Panc1 (cell line): ENCODE results near the gene PDS5A.

Experiments used
- POLR2AphosphoS5 ChIP-seq: IDR thresholded peaks from 2 replicates; pipeline ENCODE4 v1.6.1; 2012; ENCODE audit warnings: mild to moderate bottlenecking, low read depth, low read length, moderate library complexity
- TF ChIP-seq, protein P1 (sequence below): fragments of 450-650 bp; IDR thresholded peaks from 2 replicates; pipeline ENCODE4 v1.5.1; 2017; ENCODE audit warnings: mild to moderate bottlenecking
- TF ChIP-seq, protein P2 (sequence below), 2 experiments: IDR thresholded peaks; 2 replicates each; pipeline ENCODE4 v1.6.1; 2011 to 2012; ENCODE audit warnings: low read depth in 2 of 2, control low read depth in 1 of 2, low read length in 1 of 2, mild to moderate bottlenecking in 1 of 2, moderate library complexity in 1 of 2; ENCODE audit not compliant: insufficient read depth in 1 of 2

DNA sequence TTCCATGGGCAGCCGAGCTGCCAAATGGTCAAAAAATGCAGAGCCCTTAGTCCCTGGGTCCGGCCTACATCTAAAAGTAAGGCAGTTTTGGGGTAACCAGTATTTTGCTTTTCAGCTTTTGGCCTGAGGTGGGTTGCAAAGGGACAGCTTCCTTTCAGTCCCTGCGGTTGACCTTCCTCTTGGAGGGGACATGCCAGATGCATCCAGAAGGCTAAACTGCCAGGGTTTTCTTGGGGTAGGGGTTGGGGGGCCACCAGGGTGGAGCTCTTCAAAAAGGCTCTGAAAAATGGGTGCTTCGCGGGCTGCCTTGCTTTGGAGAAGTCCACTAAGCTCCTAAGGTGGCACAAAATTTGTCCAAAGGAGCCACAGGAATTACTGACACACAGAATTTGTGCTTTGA lies 159.1 kb downstream of the PDS5A start:
- TF ChIP-seq, protein P1, sequence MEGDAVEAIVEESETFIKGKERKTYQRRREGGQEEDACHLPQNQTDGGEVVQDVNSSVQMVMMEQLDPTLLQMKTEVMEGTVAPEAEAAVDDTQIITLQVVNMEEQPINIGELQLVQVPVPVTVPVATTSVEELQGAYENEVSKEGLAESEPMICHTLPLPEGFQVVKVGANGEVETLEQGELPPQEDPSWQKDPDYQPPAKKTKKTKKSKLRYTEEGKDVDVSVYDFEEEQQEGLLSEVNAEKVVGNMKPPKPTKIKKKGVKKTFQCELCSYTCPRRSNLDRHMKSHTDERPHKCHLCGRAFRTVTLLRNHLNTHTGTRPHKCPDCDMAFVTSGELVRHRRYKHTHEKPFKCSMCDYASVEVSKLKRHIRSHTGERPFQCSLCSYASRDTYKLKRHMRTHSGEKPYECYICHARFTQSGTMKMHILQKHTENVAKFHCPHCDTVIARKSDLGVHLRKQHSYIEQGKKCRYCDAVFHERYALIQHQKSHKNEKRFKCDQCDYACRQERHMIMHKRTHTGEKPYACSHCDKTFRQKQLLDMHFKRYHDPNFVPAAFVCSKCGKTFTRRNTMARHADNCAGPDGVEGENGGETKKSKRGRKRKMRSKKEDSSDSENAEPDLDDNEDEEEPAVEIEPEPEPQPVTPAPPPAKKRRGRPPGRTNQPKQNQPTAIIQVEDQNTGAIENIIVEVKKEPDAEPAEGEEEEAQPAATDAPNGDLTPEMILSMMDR, result no peak
- no peak for TF ChIP-seq POLR2AphosphoS5
- TF ChIP-seq, protein P2, sequence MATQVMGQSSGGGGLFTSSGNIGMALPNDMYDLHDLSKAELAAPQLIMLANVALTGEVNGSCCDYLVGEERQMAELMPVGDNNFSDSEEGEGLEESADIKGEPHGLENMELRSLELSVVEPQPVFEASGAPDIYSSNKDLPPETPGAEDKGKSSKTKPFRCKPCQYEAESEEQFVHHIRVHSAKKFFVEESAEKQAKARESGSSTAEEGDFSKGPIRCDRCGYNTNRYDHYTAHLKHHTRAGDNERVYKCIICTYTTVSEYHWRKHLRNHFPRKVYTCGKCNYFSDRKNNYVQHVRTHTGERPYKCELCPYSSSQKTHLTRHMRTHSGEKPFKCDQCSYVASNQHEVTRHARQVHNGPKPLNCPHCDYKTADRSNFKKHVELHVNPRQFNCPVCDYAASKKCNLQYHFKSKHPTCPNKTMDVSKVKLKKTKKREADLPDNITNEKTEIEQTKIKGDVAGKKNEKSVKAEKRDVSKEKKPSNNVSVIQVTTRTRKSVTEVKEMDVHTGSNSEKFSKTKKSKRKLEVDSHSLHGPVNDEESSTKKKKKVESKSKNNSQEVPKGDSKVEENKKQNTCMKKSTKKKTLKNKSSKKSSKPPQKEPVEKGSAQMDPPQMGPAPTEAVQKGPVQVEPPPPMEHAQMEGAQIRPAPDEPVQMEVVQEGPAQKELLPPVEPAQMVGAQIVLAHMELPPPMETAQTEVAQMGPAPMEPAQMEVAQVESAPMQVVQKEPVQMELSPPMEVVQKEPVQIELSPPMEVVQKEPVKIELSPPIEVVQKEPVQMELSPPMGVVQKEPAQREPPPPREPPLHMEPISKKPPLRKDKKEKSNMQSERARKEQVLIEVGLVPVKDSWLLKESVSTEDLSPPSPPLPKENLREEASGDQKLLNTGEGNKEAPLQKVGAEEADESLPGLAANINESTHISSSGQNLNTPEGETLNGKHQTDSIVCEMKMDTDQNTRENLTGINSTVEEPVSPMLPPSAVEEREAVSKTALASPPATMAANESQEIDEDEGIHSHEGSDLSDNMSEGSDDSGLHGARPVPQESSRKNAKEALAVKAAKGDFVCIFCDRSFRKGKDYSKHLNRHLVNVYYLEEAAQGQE (IDR thresholded peaks at IDR 0.05; ENCODE audit: insufficient read depth in 1 of 2, low read depth in 2 of 2, low read length in 1 of 2), result no peak
